Measurements from ENCODE around the gene UBE2Q2.
"Not testable (repeated sequence)": the region's sequence is repeated elsewhere in the genome, so short reads cannot be mapped to it uniquely, and the experiment has no call there.

The UBE2Q2 gene

GRCh38 chr15:75842722-75843677, at the start of gene UBE2Q2:
UBE2Q2 (plus strand) TSS chr15:75843447; CDS start chr15:75843667, 220 bp downstream.
- DNase-seq = peak; percentile 63

- DNase-seq = no peak
Measured at GRCh38 chr15:75796321-75796720, 46.9 kb upstream of the UBE2Q2 start.

- not testable (repeated sequence) for DNase-seq
Measured at GRCh38 chr15:75797146-75797545, 46.1 kb upstream of the UBE2Q2 start.

GRCh38 chr15:75799190-75799589, 44.1 kb upstream of the UBE2Q2 start:
- DNase-seq = no peak

- not testable (repeated sequence) for DNase-seq
Measured at GRCh38 chr15:75800409-75800808, 42.8 kb upstream of the UBE2Q2 start.

- DNase-seq = peak; percentile 87
Measured at GRCh38 chr15:75801859-75802593, 41.2 kb upstream of the UBE2Q2 start.

GRCh38 chr15:75807486-75807885, 35.8 kb upstream of the UBE2Q2 start:
- DNase-seq = not testable (repeated sequence)

- not testable (repeated sequence) for DNase-seq
Measured at GRCh38 chr15:75808009-75808408, 35.2 kb upstream of the UBE2Q2 start.

- DNase-seq = no peak
Measured at GRCh38 chr15:75808563-75808962, 34.7 kb upstream of the UBE2Q2 start.

- DNase-seq = peak; percentile 25
Measured at GRCh38 chr15:75809986-75810750, 33.1 kb upstream of the UBE2Q2 start.

- no peak for DNase-seq
Measured at GRCh38 chr15:75810874-75811498, 32.3 kb upstream of the UBE2Q2 start.

GRCh38 chr15:75811626-75812025, 31.6 kb upstream of the UBE2Q2 start:
- no peak for DNase-seq

- DNase-seq = no peak
Measured at GRCh38 chr15:75814794-75815193, 28.5 kb upstream of the UBE2Q2 start.

- DNase-seq = no peak
Measured at GRCh38 chr15:75815811-75816719, 27.2 kb upstream of the UBE2Q2 start.

GRCh38 chr15:75817138-75817935, 25.9 kb upstream of the UBE2Q2 start:
- DNase-seq = peak; percentile 81

GRCh38 chr15:75820206-75820605, 23.0 kb upstream of the UBE2Q2 start:
- DNase-seq = no peak

- no peak for DNase-seq
Measured at GRCh38 chr15:75821786-75822345, 21.4 kb upstream of the UBE2Q2 start.

- no peak for DNase-seq
Measured at GRCh38 chr15:75822685-75823278, 20.5 kb upstream of the UBE2Q2 start.

- DNase-seq = no peak
Measured at GRCh38 chr15:75823860-75824613, 19.2 kb upstream of the UBE2Q2 start.

Measured in suppressor macrophage treated with lipopolysaccharide for 4 hours (primary cell).